Neural cell (in vitro differentiated cells): ENCODE data around the gene PDE3B.

Experiments
- MXI1 ChIP-seq: fragments of 450-650 bp; conservative IDR thresholded peaks from 2 replicates; pipeline ENCODE4 v1.6.1; 2014; ENCODE audit warnings: antibody characterized with exemption, mild to moderate bottlenecking; ENCODE audit not compliant: poor library complexity, severe bottlenecking
- TF ChIP-seq, protein P1 (sequence below): fragments of 450-650 bp; IDR thresholded peaks from 2 replicates; pipeline ENCODE4 v1.5.1; 2014; ENCODE audit warnings: antibody characterized with exemption, mild to moderate bottlenecking, moderate library complexity; ENCODE audit not compliant: poor library complexity, severe bottlenecking
- TF ChIP-seq, protein P2 (sequence below): IDR thresholded peaks from 2 replicates; pipeline ENCODE4 v1.6.1; 2012; ENCODE audit warnings: borderline replicate concordance

DNA sequence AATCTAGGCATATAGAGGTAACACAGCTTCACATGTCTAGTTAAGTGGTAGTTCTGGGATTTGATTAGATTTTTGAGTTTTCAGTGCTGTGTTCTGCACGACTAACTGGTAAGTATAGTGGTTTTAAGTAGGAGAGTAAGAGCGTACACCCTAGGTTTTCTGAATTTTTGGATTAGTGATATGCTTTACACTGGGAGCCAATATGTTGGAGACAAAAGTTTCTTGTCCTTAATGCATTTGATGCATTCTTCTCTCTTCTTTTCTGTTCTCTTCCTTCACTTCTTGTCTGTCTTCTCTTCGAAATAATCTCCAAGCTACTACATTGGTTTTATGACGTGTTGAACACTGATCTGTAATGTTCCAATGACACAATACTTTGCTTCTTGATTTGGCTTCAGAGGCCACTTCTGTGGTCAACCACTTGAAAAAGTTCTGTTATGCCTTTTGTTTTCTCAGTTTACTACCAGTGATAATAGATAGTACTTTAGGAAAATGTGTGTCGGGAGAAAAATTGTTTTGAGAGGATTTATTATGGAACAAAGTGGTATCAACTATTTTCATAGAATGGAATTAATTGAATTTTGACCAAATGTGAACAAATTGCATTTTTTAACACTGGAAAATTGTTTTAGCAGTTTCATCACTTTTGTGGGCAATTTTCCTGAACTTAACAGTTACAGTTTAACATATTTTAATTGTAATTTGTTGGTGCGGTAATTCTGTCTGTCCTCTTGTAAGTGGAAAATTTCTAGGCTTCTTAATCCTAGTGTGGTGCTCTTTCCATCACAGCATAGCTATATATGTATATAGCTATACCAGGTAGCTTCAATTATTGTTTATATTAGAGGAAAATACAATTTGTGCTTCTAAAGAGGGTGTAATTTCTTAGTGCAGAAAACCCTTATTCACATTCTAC, 2.6 kb downstream of the PDE3B start:
- TF ChIP-seq, protein P1, sequence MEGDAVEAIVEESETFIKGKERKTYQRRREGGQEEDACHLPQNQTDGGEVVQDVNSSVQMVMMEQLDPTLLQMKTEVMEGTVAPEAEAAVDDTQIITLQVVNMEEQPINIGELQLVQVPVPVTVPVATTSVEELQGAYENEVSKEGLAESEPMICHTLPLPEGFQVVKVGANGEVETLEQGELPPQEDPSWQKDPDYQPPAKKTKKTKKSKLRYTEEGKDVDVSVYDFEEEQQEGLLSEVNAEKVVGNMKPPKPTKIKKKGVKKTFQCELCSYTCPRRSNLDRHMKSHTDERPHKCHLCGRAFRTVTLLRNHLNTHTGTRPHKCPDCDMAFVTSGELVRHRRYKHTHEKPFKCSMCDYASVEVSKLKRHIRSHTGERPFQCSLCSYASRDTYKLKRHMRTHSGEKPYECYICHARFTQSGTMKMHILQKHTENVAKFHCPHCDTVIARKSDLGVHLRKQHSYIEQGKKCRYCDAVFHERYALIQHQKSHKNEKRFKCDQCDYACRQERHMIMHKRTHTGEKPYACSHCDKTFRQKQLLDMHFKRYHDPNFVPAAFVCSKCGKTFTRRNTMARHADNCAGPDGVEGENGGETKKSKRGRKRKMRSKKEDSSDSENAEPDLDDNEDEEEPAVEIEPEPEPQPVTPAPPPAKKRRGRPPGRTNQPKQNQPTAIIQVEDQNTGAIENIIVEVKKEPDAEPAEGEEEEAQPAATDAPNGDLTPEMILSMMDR, result no peak
- TF ChIP-seq MXI1, result no peak
- TF ChIP-seq, protein P2, sequence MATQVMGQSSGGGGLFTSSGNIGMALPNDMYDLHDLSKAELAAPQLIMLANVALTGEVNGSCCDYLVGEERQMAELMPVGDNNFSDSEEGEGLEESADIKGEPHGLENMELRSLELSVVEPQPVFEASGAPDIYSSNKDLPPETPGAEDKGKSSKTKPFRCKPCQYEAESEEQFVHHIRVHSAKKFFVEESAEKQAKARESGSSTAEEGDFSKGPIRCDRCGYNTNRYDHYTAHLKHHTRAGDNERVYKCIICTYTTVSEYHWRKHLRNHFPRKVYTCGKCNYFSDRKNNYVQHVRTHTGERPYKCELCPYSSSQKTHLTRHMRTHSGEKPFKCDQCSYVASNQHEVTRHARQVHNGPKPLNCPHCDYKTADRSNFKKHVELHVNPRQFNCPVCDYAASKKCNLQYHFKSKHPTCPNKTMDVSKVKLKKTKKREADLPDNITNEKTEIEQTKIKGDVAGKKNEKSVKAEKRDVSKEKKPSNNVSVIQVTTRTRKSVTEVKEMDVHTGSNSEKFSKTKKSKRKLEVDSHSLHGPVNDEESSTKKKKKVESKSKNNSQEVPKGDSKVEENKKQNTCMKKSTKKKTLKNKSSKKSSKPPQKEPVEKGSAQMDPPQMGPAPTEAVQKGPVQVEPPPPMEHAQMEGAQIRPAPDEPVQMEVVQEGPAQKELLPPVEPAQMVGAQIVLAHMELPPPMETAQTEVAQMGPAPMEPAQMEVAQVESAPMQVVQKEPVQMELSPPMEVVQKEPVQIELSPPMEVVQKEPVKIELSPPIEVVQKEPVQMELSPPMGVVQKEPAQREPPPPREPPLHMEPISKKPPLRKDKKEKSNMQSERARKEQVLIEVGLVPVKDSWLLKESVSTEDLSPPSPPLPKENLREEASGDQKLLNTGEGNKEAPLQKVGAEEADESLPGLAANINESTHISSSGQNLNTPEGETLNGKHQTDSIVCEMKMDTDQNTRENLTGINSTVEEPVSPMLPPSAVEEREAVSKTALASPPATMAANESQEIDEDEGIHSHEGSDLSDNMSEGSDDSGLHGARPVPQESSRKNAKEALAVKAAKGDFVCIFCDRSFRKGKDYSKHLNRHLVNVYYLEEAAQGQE, result no peak
